GM23248 (cell line): ENCODE measurements around the gene PTPN7. TPM values are rescaled to one million over a fixed set of nuclear protein-coding genes. Genes with fewer than 3 reads are reported as not detected.

Experiments
- DNase-seq: peaks from one replicate; pipeline ENCODE4 v3.0.0-alpha.2; 2015
- H2AFZ ChIP-seq: fragments of 200-600 bp; sonication (generic); 2 replicates; pipeline ENCODE4 v1.6.1; 2016; ENCODE audit warnings: antibody characterized with exemption
- H3F3A ChIP-seq: fragments of 200-600 bp; sonication (generic); 2 replicates; pipeline ENCODE4 v1.6.1; 2016; ENCODE audit warnings: mild to moderate bottlenecking, antibody characterized with exemption, mixed run types; ENCODE audit not compliant: insufficient read depth
- H3K27ac ChIP-seq: fragments of 200-600 bp; sonication (generic); 2 replicates; pipeline ENCODE4 v1.5.1; 2016; ENCODE audit warnings: mild to moderate bottlenecking
- H3K27me3 ChIP-seq: fragments of 200-600 bp; sonication (generic); replicated peaks from 2 replicates; pipeline ENCODE4 v1.6.1; 2016; ENCODE audit warnings: mild to moderate bottlenecking; ENCODE audit not compliant: insufficient read depth
- H3K36me3 ChIP-seq: fragments of 200-600 bp; sonication (generic); 2 replicates; pipeline ENCODE4 v1.6.1; 2016; ENCODE audit warnings: low read depth, mild to moderate bottlenecking
- H3K4me1 ChIP-seq: fragments of 200-600 bp; sonication (generic); 2 replicates; pipeline ENCODE4 v1.6.1; 2016; ENCODE audit warnings: mild to moderate bottlenecking; ENCODE audit not compliant: insufficient read depth
- H3K4me2 ChIP-seq: fragments of 200-600 bp; sonication (generic); one replicate; pipeline ENCODE4 v1.6.1; 2016; ENCODE audit warnings: mild to moderate bottlenecking; ENCODE audit not compliant: unreplicated experiment
- H3K4me3 ChIP-seq: fragments of 200-600 bp; sonication (generic); 2 replicates; pipeline ENCODE4 v1.5.1; 2016; ENCODE audit warnings: mild to moderate bottlenecking
- H3K79me2 ChIP-seq: fragments of 200-600 bp; sonication (generic); 2 replicates; pipeline ENCODE4 v1.6.1; 2016; ENCODE audit warnings: mild to moderate bottlenecking; ENCODE audit not compliant: insufficient read depth
- H3K9ac ChIP-seq: fragments of 200-600 bp; sonication (generic); 2 replicates; pipeline ENCODE4 v1.6.1; 2016; ENCODE audit warnings: mild to moderate bottlenecking
- H3K9me2 ChIP-seq: fragments of 200-600 bp; sonication (generic); 2 replicates; pipeline ENCODE4 v1.6.1; 2016; ENCODE audit warnings: mixed run types, mild to moderate bottlenecking, moderate library complexity; ENCODE audit not compliant: insufficient read depth
- H3K9me3 ChIP-seq: fragments of 200-600 bp; sonication (generic); one replicate; pipeline ENCODE4 v1.6.1; 2017; ENCODE audit warnings: low read depth
- H4K20me1 ChIP-seq: fragments of 200-600 bp; sonication (generic); 2 replicates; pipeline ENCODE4 v1.6.0; 2016; ENCODE audit not compliant: insufficient read depth
- EZH2 ChIP-seq: fragments of 200-600 bp; sonication (generic); IDR thresholded peaks from 2 replicates; pipeline ENCODE4 v1.6.1; 2018; ENCODE audit warnings: antibody characterized with exemption, mild to moderate bottlenecking; ENCODE audit not compliant: insufficient read depth, poor library complexity, severe bottlenecking
- EZH2phosphoT487 ChIP-seq: fragments of 200-600 bp; sonication (generic); IDR thresholded peaks from 2 replicates; pipeline ENCODE4 v1.6.1; 2018; ENCODE audit warnings: antibody characterized with exemption, moderate library complexity, mild to moderate bottlenecking, low read depth; ENCODE audit not compliant: insufficient read depth
- WGBS, 2 experiments: methylation state at CpG; one replicate each; pipeline ENCODE4 v1.1.6; 2015 to 2017; ENCODE audit warnings: low lambda C conversion rate in 2 of 2, low coverage in 1 of 2; ENCODE audit errors: missing lambda C conversion rate in 2 of 2; 5-methylcytosine and 5-hydroxymethylcytosine counted together
- in situ Hi-C: fragments of 300-500 bp; cut with MboI; formaldehyde crosslinking; loops from 2 replicates; pipeline ENCODE4 v1.15.0; 2020
- polyA plus RNA-seq: library from polyadenylated mRNA; unstranded; fragments of >200 nt; fragmentation: Nextera tagmentation; extraction: Ambion mirVana; gene quantifications from 2 replicates; pipeline ENCODE4 v1.2.1, GENCODE V29; 2016
- total RNA-seq: library from RNA; depleted of rRNA; stranded (reverse); fragments of >200 nt; shearing (Covaris generic); gene quantifications from 2 replicates; pipeline ENCODE4 v1.2.3, GENCODE V29; 2014

PTPN7 gene
- total and polyA plus RNA-seq, 2 experiments from 2014 or later: not detected

GRCh38 chr1:202107801-202108731 lies 52.3 kb downstream of the PTPN7 start:
- in situ Hi-C loops: loop anchor here (25.0 kb wide), 1 partner anchor 221 kb away; the partner anchor contains the start of gene SHISA4
- no peaks in the 10 kb centered on the region for H3F3A ChIP-seq
- no peak for DNase-seq
- no peak overlapping the region for H3K4me3 ChIP-seq
- no peaks in the 10 kb centered on the region for H3K27me3 ChIP-seq
- no peak overlapping the region for H3K27ac ChIP-seq
- H3K36me3 ChIP-seq: no peaks in the 10 kb centered on the region
- no peaks in the 10 kb centered on the region for H3K9me3 ChIP-seq
- H3K9me2 ChIP-seq: no peaks in the 10 kb centered on the region
- no peak overlapping the region for H3K9ac ChIP-seq
- H3K4me1 ChIP-seq: peaks cover 16% of the 10 kb centered on the region
- WGBS, 2 experiments: 67 to 75% methylated on average over 13 of the region's 13 CpGs
- H2AFZ ChIP-seq: no peak overlapping the region
- no peaks in the 10 kb centered on the region for H4K20me1 ChIP-seq
- H3K4me2 ChIP-seq: no peak overlapping the region
- TF ChIP-seq EZH2 (no peak), EZH2phosphoT487 (no peak)
- no peaks in the 10 kb centered on the region for H3K79me2 ChIP-seq

- in situ Hi-C loops: loop anchor here (25.0 kb wide), 1 partner anchor 220 kb away; the partner anchor contains the start of gene SHISA4
- TF ChIP-seq EZH2phosphoT487: no peak
- no peak for TF ChIP-seq EZH2
- Histone ChIP-seq H3K9me3 (no peaks in the 10 kb centered on the region), H4K20me1 (no peaks in the 10 kb centered on the region), H3K9me2 (no peaks in the 10 kb centered on the region), H2AFZ (no peak overlapping the region), H3F3A (no peaks in the 10 kb centered on the region), H3K4me2 (no peak overlapping the region), H3K4me3 (no peak overlapping the region), H3K79me2 (no peaks in the 10 kb centered on the region), H3K27ac (no peak overlapping the region), H3K27me3 (no peaks in the 10 kb centered on the region), H3K9ac (no peak overlapping the region), H3K4me1 (peaks cover 13% of the 10 kb centered on the region), H3K36me3 (no peaks in the 10 kb centered on the region)
- DNase-seq: no peak
- WGBS, 2 experiments: 68 to 77% methylated on average over 5 of the region's 5 CpGs
These were observed 53.1 kb downstream of the PTPN7 start for GRCh38 chr1:202107321-202107761.

- in situ Hi-C loops: loop anchor here (25.0 kb wide), 1 partner anchor 219 kb away; the partner anchor contains the start of gene SHISA4
- no peak for TF ChIP-seq EZH2
- no peak for TF ChIP-seq EZH2phosphoT487
- peaks cover 13% of the 10 kb centered on the region for H3K4me1 ChIP-seq
- no peaks in the 10 kb centered on the region for H3K79me2 ChIP-seq
- H3K36me3 ChIP-seq: no peaks in the 10 kb centered on the region
- H3K4me3 ChIP-seq: no peak overlapping the region
- no peak overlapping the region for H3K27ac ChIP-seq
- no peaks in the 10 kb centered on the region for H3K9me3 ChIP-seq
- peak; percentile 25 for DNase-seq
- no peak overlapping the region for H3K4me2 ChIP-seq
- no peak overlapping the region for H3K9ac ChIP-seq
- H2AFZ ChIP-seq: no peak overlapping the region
- H4K20me1 ChIP-seq: no peaks in the 10 kb centered on the region
- WGBS, 2 experiments: 70 to 79% methylated on average over 8 to 10 of the region's 10 CpGs
- H3F3A ChIP-seq: no peaks in the 10 kb centered on the region
- no peaks in the 10 kb centered on the region for H3K9me2 ChIP-seq
- H3K27me3 ChIP-seq: no peaks in the 10 kb centered on the region
These were observed 53.8 kb downstream of the PTPN7 start for GRCh38 chr1:202106340-202107254.

GRCh38 chr1:202105571-202106339 lies 54.6 kb downstream of the PTPN7 start:
- Histone ChIP-seq H2AFZ (peak overlapping the region; percentile 62), H3K4me3 (no peak overlapping the region), H3K79me2 (no peaks in the 10 kb centered on the region), H3K9ac (no peak overlapping the region), H3K27me3 (no peaks in the 10 kb centered on the region), H3K9me2 (no peaks in the 10 kb centered on the region), H3K36me3 (no peaks in the 10 kb centered on the region), H4K20me1 (no peaks in the 10 kb centered on the region), H3K27ac (peak overlapping the region; percentile 48), H3K4me1 (peaks cover 13% of the 10 kb centered on the region), H3F3A (no peaks in the 10 kb centered on the region), H3K9me3 (no peaks in the 10 kb centered on the region), H3K4me2 (peak overlapping the region; percentile 16)
- in situ Hi-C loops: loop anchor here (25.0 kb wide), 1 partner anchor 218 kb away; the partner anchor contains the start of gene SHISA4
- no peak for TF ChIP-seq EZH2phosphoT487
- TF ChIP-seq EZH2: no peak
- DNase-seq: peak; percentile 81
- WGBS, 2 experiments: 36 to 45% methylated on average over 9 to 10 of the region's 10 CpGs
